NCI-H1105 treated with DMSO at 0.1 percent for 48 hours (cell line): ENCODE data around the gene ARNT2.

Source experiments
- DNase-seq: peaks from one replicate; lab custom pipeline; 2025; lab: John Stamatoyannopoulos, UW

ARNT2 gene

GRCh38 chr15:80577552-80578205 lies 173.5 kb downstream of the ARNT2 start:
- DNase-seq = no peak

DNA sequence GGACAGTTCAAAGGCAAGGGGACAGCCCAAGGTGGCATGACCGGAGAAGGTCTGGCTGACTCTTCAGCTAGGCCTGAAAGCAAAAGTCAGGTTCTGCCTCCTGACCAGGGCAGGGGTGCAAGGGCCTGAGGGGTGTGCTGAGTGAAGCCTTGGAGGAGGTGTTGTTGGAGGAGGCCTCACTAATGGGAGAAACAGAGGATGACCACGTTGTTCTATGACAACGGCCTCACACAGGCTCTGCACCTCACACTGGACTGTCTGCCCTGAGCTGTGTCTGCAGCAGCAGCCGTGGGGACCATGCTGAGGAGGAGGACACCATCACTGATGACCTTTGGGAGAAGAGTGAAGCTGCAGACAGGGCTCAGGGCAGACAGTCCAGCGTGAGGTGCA lies 174.0 kb downstream of the ARNT2 start:
- no peak for DNase-seq

- no peak for DNase-seq
Measured at GRCh38 chr15:80578871-80579270, 174.7 kb downstream of the ARNT2 start.

GRCh38 chr15:80579611-80580010 lies 175.4 kb downstream of the ARNT2 start:
- no peak for DNase-seq

DNA sequence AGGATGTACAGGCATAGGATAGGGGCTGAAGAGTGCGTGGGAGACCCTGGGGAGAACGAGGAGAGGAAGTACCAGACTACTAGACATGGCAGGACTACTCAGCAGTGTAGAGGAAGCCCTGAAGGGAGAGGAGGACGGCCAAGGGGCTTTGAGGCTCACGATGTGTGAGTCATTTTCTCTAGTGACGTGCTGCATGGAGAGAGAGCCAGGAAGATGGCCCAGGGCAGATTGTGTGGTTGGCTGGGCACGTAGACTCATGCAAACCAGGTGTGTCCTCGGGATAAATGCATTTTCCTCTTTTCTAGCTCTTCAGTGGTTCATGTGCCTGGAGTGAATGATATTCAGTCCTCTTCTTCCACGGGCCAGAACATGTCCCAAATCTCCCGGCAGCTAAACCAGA lies 175.9 kb downstream of the ARNT2 start:
- no peak for DNase-seq

GRCh38 chr15:80580536-80581260 lies 176.5 kb downstream of the ARNT2 start:
- no peak for DNase-seq

DNA sequence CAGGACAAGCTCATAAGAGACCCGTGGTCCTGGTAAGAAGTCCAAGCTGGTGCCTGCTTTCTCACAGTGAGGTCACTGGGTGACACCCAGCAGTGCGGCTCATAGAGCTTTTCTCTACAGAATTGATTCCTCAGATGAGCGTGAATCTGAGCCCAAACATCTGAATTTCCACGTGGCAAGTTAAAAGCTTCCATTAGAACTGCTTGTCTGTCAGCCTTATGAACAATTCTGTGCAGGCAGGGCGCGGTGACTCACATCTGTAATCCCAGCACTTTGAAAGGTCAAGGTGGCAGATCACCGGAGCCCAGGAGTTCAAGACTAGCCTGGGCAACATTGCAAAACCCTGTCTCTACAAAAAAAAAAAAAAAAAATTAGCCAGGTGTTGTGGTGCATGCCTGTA lies 177.8 kb downstream of the ARNT2 start:
- no peak for DNase-seq

DNA sequence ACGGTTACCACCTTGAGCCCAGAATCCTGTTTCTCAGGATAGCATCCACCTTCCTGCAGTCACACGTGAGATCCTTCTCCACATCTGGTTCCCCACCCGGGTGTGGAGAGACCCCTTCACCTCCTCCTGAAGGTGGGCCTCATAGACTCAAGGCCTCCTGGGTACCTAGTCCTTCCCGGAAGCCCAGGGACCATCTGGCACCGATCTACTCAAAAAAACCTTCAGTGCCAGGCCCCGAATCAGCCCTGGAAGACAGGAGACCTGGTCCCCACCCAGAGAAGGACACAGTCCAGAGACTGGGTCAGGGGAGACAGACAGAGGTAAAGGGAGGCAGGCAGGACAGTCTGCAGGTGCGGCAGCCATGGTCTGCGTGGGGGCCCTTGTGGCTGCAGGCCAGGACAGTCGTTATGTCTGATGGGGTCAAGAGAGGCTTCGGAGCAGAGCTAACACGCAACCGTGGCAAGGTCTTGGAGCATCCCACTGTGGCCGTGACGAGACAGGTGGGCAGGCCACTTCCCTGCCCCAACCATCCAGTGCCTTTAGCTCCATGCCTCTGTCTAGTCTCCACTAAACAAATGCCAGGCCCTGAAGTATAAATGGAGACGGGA lies 178.7 kb downstream of the ARNT2 start:
- DNase-seq = no peak

DNA sequence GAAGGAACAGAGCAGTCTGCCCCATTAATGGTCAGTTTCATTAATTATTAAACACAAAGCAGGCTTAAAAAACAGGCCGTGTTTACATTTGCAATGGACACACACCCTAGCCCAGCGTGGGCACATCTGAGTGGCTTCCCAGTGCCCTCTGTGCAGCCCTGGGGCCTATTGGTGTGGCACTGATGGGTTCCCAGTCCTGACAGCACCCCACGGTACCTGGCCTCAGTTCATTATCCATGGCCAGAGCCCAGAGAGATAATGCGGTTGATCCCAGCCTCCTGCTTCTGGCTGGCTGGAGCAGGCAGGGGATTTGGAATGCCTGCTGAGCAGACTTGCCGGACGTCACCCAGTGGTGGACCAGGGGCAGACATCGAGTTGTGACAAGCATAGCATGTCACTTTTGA lies 180.4 kb downstream of the ARNT2 start:
- DNase-seq = no peak

- DNase-seq = no peak
Measured at GRCh38 chr15:80584973-80585525, 180.9 kb downstream of the ARNT2 start.

DNA sequence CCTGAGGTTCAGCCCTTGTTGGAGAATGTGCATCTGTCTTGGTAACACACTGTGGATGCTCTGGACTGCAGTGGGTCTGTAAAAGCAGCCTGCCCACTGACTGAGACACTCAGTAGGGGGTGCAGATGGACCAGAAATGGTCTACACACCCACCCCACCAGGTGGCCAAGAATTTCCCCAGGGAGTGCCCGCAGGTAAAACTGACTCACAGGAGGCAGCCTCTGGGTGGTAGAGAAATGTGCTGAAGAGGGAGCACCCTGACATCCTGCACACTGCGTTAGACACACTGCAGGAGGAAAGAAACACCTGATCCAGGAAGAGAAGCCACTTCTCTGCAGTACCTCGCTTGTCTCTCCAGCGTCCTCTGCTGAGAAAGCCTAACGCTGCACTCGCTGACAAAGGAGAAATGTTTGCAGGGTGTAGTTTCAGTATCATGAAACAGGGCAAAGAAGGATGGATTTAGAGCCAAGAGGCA lies 181.4 kb downstream of the ARNT2 start:
- DNase-seq = no peak

DNA sequence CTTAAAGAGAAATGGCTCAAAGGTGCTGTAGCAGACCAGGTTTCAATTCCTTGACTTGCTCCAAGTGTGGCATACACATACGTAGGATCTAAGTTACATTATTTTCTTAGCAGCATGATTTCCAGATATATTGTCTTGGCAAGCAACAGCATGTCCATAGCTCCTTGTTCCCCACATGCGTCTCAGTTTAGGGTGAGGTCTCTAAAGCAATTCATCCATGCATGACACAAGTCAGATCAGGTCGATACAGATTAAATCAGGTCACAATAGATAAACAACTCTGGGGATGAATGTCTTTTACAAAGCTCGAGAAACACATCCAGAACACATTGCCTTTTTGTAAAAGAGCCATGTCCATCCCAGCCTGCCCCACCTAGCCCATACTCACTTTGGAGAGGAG lies 182.0 kb downstream of the ARNT2 start:
- DNase-seq = no peak

GRCh38 chr15:80587007-80587406 lies 182.8 kb downstream of the ARNT2 start:
- no peak for DNase-seq

GRCh38 chr15:80587816-80588456 lies 183.8 kb downstream of the ARNT2 start:
- no peak for DNase-seq

GRCh38 chr15:80588801-80589200 lies 184.6 kb downstream of the ARNT2 start:
- no peak for DNase-seq

GRCh38 chr15:80590761-80591355 lies 186.7 kb downstream of the ARNT2 start:
- no peak for DNase-seq

GRCh38 chr15:80591471-80591870 lies 187.3 kb downstream of the ARNT2 start:
- no peak for DNase-seq

DNA sequence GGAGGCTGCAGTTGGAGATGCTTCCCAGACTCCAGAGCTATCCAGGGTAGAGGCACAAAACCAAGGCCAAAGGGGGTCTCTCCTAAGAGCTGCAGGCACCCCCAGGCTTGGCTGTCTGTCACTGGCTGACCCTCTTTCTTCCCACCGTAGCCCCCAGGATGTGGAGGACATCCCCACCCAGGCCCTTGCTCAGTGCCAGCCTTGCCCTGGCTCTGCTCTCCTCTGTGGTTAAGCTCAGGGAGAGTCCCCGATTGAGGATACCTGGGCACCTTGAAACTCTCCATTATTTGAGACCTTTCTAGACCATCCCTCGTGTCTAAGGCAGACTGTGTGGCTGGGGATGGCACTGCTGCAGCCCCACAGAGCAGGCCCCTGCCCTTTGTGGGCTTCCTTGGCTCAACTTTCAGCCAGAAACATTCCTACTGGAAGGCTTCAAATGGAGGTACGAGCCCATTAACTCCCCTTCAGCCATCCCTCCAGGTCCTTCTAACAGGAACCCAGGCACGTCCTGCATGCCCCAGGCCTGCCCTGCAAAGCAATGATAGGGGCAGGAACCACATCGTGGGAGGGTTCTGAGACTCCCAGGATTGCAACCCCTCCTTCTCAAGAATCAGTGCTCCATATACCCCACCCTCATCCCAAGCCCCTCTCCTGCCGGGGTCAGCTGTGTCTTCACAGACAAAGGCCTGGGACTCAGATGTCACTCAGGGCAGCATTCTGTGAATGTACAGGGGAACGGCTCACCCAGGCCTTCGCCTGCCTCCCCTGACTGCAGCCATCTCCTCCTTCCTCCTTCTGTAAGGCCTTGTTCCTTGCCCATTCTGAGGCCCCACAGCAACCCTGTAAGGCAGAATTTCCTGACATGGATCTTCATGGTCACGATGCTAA lies 188.0 kb downstream of the ARNT2 start:
- DNase-seq = no peak

DNA sequence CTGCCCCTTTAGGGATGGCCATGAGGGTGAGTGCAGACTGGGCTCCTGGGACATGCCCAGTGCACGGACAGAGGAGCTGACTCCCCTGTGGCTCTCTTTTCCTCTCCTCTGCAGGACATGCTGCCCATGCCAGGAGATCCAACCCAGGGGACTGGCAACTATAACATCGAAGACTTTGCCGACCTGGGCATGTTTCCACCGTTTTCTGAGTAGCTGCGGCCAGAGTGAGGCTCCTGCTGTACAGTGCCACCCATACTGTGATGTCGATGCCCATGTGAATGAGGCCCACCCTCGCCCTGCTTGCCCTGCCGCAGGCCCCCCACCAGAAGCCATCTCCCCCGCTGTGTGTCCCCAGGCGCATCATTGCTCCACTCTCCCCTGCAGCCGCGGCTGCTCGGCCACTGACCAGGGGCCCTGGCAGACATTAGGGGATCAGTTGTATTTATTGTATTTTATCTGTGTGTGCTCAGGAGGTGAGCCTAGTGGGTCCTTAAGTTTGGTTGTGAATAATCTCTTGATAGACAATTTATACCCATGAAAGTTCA lies 189.4 kb downstream of the ARNT2 start:
- no peak for DNase-seq

GRCh38 chr15:80594091-80594889 lies 190.1 kb downstream of the ARNT2 start:
- no peak for DNase-seq
